SK-N-SH treated with all-trans-retinoic acid at 6 μM for 48 hours (cell line): ENCODE results near the gene UNC13B.

ENCODE experiments used
- ATAC-seq: fragments of 200-7000 bp; cut with Tn5 transposase; 3 replicates; pipeline ENCODE4 v1.9.1; 2020; ENCODE audit warnings: mild to moderate bottlenecking, moderate library complexity
- ARNTL ChIP-seq: fragments of 450-650 bp; formaldehyde crosslinking; IDR thresholded peaks from 2 replicates; pipeline ENCODE4 v1.5.0; 2020; ENCODE audit warnings: low read depth, mild to moderate bottlenecking, moderate library complexity, borderline replicate concordance
- BACH2 ChIP-seq: fragments of 250-450 bp; sonication (Bioruptor Pico); IDR thresholded peaks from 2 replicates; pipeline ENCODE4 v1.9.0; 2021; ENCODE audit warnings: mild to moderate bottlenecking, borderline replicate concordance
- CSDC2 ChIP-seq: fragments of 250-450 bp; sonication (Bioruptor Pico); IDR thresholded peaks from 2 replicates; pipeline ENCODE4 v1.5.0; 2020; ENCODE audit warnings: mild to moderate bottlenecking, moderate library complexity
- ESRRG ChIP-seq: fragments of 250-450 bp; sonication (Bioruptor Pico); IDR thresholded peaks from 2 replicates; pipeline ENCODE4 v1.6.1; 2021; ENCODE audit warnings: mild to moderate bottlenecking
- GLIS3 ChIP-seq: fragments of 250-450 bp; sonication (Bioruptor Pico); IDR thresholded peaks from 2 replicates; pipeline ENCODE4 v1.5.0; 2020; ENCODE audit warnings: mild to moderate bottlenecking, moderate library complexity
- ISL1 ChIP-seq: fragments of 250-450 bp; sonication (Bioruptor Pico); IDR thresholded peaks from 2 replicates; pipeline ENCODE4 v2.1.2; 2022; ENCODE audit warnings: mild to moderate bottlenecking, moderate library complexity
- OSR1 ChIP-seq: fragments of 250-450 bp; sonication (Bioruptor Pico); IDR thresholded peaks from 2 replicates; pipeline ENCODE4 v1.8.0; 2022; ENCODE audit warnings: moderate library complexity, mild to moderate bottlenecking, inconsistent platforms
- PATZ1 ChIP-seq: fragments of 250-450 bp; sonication (Bioruptor Pico); IDR thresholded peaks from 2 replicates; pipeline ENCODE4 v1.8.0; 2020; ENCODE audit warnings: mild to moderate bottlenecking, moderate library complexity, borderline replicate concordance
- PPARA ChIP-seq: fragments of 250-450 bp; sonication (Bioruptor Pico); IDR thresholded peaks from 2 replicates; pipeline ENCODE4 v1.5.0; 2020; ENCODE audit warnings: mild to moderate bottlenecking, borderline replicate concordance
- RARB ChIP-seq: fragments of 250-450 bp; sonication (Bioruptor Pico); IDR thresholded peaks from 2 replicates; pipeline ENCODE4 v1.8.0; 2021; ENCODE audit warnings: mild to moderate bottlenecking, moderate library complexity
- SNAI2 ChIP-seq: fragments of 250-450 bp; sonication (Bioruptor Pico); IDR thresholded peaks from 2 replicates; pipeline ENCODE4 v1.5.0; 2020; ENCODE audit warnings: mild to moderate bottlenecking, moderate library complexity
- TCF4 ChIP-seq: fragments of 250-450 bp; sonication (Bioruptor Pico); IDR thresholded peaks from 2 replicates; pipeline ENCODE4 v1.8.0; 2021; ENCODE audit warnings: mild to moderate bottlenecking, moderate library complexity, borderline replicate concordance
- TOX ChIP-seq: fragments of 250-450 bp; sonication (Bioruptor Pico); IDR thresholded peaks from 2 replicates; pipeline ENCODE4 v1.8.0; 2021; ENCODE audit warnings: mild to moderate bottlenecking, moderate library complexity, borderline replicate concordance
- ZC3H10 ChIP-seq: fragments of 250-450 bp; sonication (Bioruptor Pico); IDR thresholded peaks from 2 replicates; pipeline ENCODE4 v1.5.1; 2021; ENCODE audit warnings: mild to moderate bottlenecking, moderate library complexity
- ZFP3 ChIP-seq: fragments of 250-450 bp; sonication (Bioruptor Pico); IDR thresholded peaks from 2 replicates; pipeline ENCODE4 v1.5.0; 2020; ENCODE audit warnings: mild to moderate bottlenecking, moderate library complexity
- ZFP30 ChIP-seq: fragments of 450-650 bp; formaldehyde crosslinking; IDR thresholded peaks from 2 replicates; pipeline ENCODE4 v1.5.0; 2022; ENCODE audit warnings: mild to moderate bottlenecking, moderate library complexity
- ZNF565 ChIP-seq: fragments of 450-650 bp; formaldehyde crosslinking; conservative IDR thresholded peaks from 2 replicates; pipeline ENCODE4 v1.5.0; 2020; ENCODE audit warnings: low read depth, mild to moderate bottlenecking, moderate library complexity
- ZNF70 ChIP-seq: fragments of 450-650 bp; formaldehyde crosslinking; IDR thresholded peaks from 2 replicates; pipeline ENCODE4 v1.5.0; 2020; ENCODE audit warnings: mild to moderate bottlenecking, moderate library complexity
- ZNF8 ChIP-seq: fragments of 450-650 bp; formaldehyde crosslinking; IDR thresholded peaks from 2 replicates; pipeline ENCODE4 v1.5.0; 2020; ENCODE audit warnings: mild to moderate bottlenecking, moderate library complexity
- TF ChIP-seq, protein P1 (sequence below): fragments of 250-450 bp; sonication (Bioruptor Pico); IDR thresholded peaks from 2 replicates; pipeline ENCODE4 v1.5.1; 2020; ENCODE audit warnings: low read depth, mild to moderate bottlenecking, moderate library complexity
- TF ChIP-seq, protein P2 (sequence below): fragments of 250-450 bp; sonication (Bioruptor Pico); IDR thresholded peaks from 2 replicates; pipeline ENCODE4 v1.5.1; 2021; ENCODE audit warnings: mild to moderate bottlenecking, moderate library complexity
- TF ChIP-seq, protein P3 (sequence below): fragments of 250-450 bp; sonication (Bioruptor Pico); IDR thresholded peaks from 2 replicates; pipeline ENCODE4 v1.5.0; 2020; ENCODE audit warnings: mild to moderate bottlenecking, moderate library complexity

Gene UNC13B

GRCh38 chr9:35311891-35312639 is 150.3 kb downstream of the UNC13B start:
- no peak for ATAC-seq
- TF ChIP-seq ZNF565 (no peak), ARNTL (CRISPR knock-in tag) (no peak)
- TF ChIP-seq, all 23 proteins: peak for 0

DNA sequence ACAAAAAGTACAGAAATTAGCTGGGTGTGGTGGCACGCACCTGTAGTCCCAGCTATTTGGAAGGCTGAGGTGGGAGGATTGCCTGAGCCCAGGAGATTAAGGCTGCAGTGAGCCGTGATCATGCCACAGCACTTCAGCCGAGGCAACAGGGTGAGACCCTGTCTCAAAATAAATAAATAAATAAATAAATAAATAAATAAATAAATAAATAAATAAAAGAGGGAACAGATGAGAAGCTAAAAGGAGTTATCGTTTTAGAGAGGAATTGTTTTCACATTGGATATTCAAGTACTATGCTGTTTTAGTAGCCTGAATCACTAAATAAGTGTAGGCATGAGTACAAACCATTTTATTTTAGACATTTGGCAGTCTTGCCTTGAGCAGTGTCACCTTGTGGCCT is 151.7 kb downstream of the UNC13B start:
- TF ChIP-seq RARB (CRISPR knock-in tag) (no peak), BACH2 (CRISPR knock-in tag) (no peak), CSDC2 (no peak), GLIS3 (no peak), ZFP3 (CRISPR knock-in tag) (no peak), ZNF565 (no peak), OSR1 (CRISPR knock-in tag) (no peak), ZNF70 (CRISPR knock-in tag) (no peak), ISL1 (no peak), TCF4 (CRISPR knock-in tag) (no peak), PPARA (no peak), ARNTL (CRISPR knock-in tag) (no peak), ZNF8 (CRISPR knock-in tag) (no peak), ZFP30 (CRISPR knock-in tag) (no peak), TOX (CRISPR knock-in tag) (no peak)
- TF ChIP-seq, protein P1, sequence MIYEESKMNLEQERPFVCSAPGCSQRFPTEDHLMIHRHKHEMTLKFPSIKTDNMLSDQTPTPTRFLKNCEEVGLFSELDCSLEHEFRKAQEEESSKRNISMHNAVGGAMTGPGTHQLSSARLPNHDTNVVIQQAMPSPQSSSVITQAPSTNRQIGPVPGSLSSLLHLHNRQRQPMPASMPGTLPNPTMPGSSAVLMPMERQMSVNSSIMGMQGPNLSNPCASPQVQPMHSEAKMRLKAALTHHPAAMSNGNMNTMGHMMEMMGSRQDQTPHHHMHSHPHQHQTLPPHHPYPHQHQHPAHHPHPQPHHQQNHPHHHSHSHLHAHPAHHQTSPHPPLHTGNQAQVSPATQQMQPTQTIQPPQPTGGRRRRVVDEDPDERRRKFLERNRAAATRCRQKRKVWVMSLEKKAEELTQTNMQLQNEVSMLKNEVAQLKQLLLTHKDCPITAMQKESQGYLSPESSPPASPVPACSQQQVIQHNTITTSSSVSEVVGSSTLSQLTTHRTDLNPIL (CRISPR knock-in tag), result no peak
- TF ChIP-seq, protein P2, sequence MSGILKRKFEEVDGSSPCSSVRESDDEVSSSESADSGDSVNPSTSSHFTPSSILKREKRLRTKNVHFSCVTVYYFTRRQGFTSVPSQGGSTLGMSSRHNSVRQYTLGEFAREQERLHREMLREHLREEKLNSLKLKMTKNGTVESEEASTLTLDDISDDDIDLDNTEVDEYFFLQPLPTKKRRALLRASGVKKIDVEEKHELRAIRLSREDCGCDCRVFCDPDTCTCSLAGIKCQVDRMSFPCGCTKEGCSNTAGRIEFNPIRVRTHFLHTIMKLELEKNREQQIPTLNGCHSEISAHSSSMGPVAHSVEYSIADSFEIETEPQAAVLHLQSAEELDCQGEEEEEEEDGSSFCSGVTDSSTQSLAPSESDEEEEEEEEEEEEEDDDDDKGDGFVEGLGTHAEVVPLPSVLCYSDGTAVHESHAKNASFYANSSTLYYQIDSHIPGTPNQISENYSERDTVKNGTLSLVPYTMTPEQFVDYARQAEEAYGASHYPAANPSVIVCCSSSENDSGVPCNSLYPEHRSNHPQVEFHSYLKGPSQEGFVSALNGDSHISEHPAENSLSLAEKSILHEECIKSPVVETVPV (CRISPR knock-in tag), result no peak
- TF ChIP-seq, protein P3, sequence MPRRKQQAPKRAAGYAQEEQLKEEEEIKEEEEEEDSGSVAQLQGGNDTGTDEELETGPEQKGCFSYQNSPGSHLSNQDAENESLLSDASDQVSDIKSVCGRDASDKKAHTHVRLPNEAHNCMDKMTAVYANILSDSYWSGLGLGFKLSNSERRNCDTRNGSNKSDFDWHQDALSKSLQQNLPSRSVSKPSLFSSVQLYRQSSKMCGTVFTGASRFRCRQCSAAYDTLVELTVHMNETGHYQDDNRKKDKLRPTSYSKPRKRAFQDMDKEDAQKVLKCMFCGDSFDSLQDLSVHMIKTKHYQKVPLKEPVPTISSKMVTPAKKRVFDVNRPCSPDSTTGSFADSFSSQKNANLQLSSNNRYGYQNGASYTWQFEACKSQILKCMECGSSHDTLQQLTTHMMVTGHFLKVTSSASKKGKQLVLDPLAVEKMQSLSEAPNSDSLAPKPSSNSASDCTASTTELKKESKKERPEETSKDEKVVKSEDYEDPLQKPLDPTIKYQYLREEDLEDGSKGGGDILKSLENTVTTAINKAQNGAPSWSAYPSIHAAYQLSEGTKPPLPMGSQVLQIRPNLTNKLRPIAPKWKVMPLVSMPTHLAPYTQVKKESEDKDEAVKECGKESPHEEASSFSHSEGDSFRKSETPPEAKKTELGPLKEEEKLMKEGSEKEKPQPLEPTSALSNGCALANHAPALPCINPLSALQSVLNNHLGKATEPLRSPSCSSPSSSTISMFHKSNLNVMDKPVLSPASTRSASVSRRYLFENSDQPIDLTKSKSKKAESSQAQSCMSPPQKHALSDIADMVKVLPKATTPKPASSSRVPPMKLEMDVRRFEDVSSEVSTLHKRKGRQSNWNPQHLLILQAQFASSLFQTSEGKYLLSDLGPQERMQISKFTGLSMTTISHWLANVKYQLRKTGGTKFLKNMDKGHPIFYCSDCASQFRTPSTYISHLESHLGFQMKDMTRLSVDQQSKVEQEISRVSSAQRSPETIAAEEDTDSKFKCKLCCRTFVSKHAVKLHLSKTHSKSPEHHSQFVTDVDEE (CRISPR knock-in tag), result no peak
- TF ChIP-seq, all 23 proteins: peak for 0
- no peak for ATAC-seq

DNA sequence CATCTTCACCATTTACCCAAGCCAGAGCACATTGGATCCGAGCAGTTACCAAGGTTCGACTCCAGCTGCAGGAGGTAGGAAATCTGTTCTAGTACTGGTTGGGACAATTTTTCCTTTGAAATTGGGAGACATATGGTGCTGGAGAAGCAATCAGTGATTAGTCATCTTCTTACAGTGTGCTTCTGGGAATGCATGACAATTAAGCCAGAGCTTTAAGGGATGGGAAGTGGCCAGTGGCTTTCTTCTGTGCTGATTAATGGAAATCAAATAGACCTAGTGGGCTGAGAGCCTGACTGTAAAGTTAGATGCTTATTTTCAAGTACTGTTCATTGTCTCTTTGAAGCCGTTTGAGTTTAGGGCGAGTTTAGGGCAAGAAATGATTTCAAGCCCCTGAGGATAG is 152.1 kb downstream of the UNC13B start:
- TF ChIP-seq ZNF8 (CRISPR knock-in tag) (no peak), PPARA (no peak)
- ATAC-seq, result no peak

DNA sequence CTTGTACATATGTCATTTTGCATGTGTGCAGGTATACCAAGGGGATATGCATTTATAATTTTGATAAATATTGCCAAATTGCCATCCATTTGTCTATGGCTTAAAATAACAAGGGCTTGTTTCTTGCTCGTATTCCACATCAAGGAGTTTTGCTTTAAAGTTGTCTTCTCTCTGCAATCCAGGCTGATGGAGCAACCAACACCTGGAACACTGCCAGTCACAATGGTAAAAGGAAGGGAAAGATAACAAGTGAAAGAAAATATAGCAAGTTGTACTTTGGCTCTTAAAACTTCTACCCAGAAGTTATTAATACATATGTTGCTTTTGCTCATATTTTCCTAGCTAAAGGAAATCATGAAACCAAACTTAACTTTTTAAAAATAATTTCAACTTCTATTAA is 156.9 kb downstream of the UNC13B start:
- ATAC-seq, result no peak
- no peak for TF ChIP-seq BACH2 (CRISPR knock-in tag)
- no peak for TF ChIP-seq ARNTL (CRISPR knock-in tag)
- no peak for TF ChIP-seq ESRRG
- no peak for TF ChIP-seq PPARA
- no peak for TF ChIP-seq CSDC2
- no peak for TF ChIP-seq SNAI2
- TF ChIP-seq ZC3H10, result no peak
- no peak for TF ChIP-seq OSR1 (CRISPR knock-in tag)
- no peak for TF ChIP-seq ZNF70 (CRISPR knock-in tag)
- no peak for TF ChIP-seq ZFP30 (CRISPR knock-in tag)
- TF ChIP-seq, protein P1 (CRISPR knock-in tag), result no peak
- no peak for TF ChIP-seq TOX (CRISPR knock-in tag)
- TF ChIP-seq ZNF8 (CRISPR knock-in tag), result no peak
- TF ChIP-seq, protein P3 (CRISPR knock-in tag), result no peak
- TF ChIP-seq, protein P2 (CRISPR knock-in tag), result no peak
- no peak for TF ChIP-seq ISL1
- TF ChIP-seq PATZ1 (CRISPR knock-in tag), result no peak
